Keratinocyte (primary cell): ENCODE measurements around the gene ANKRD39. TPM values are rescaled to one million over a fixed set of nuclear protein-coding genes. Genes with fewer than 3 reads are reported as not detected.

ENCODE experiments used
- DNase-seq: peaks from one replicate; pipeline ENCODE4 v3.0.0-alpha.2; 2011; ENCODE audit warnings: low read depth, missing footprints, low spot score
- FAIRE-seq: peaks from 2 replicates; lab custom pipeline; 2011; peaks lifted over from hg19 to GRCh38; lab: Jason Lieb, UNC
- H2AFZ ChIP-seq: 2 replicates; pipeline ENCODE4 v1.6.0; 2012; ENCODE audit warnings: low read length, control low read depth, inconsistent platforms; ENCODE audit not compliant: control insufficient read depth
- H3K27ac ChIP-seq: 2 replicates; pipeline ENCODE4 v1.5.1; 2011; ENCODE audit warnings: low read length; ENCODE audit not compliant: control insufficient read depth, insufficient read depth
- H3K27me3 ChIP-seq: 3 replicates; pipeline ENCODE4 v1.6.0; 2011; ENCODE audit warnings: low read length; ENCODE audit not compliant: control insufficient read depth, insufficient read depth; ENCODE audit errors: extremely low read depth
- H3K36me3 ChIP-seq, 2 experiments: 2 replicates in 1 of 2; 3 replicates in 1 of 2; pipeline ENCODE4 v1.5.1; 2011; ENCODE audit warnings: low read length in 2 of 2, mild to moderate bottlenecking in 1 of 2; ENCODE audit not compliant: control insufficient read depth in 2 of 2, insufficient read depth in 2 of 2; ENCODE audit errors: extremely low read depth in 1 of 2
- H3K4me1 ChIP-seq: 3 replicates; pipeline ENCODE4 v1.5.1; 2011; ENCODE audit warnings: low read length; ENCODE audit not compliant: control insufficient read depth, insufficient read depth; ENCODE audit errors: extremely low read depth
- H3K4me2 ChIP-seq: 3 replicates; pipeline ENCODE4 v1.6.0; 2011; ENCODE audit warnings: low read depth, low read length; ENCODE audit not compliant: control insufficient read depth, insufficient read depth; ENCODE audit errors: extremely low read depth
- H3K4me3 ChIP-seq, 3 experiments: fragments of 200-600 bp in 1 of 3; sonication (generic) in 1 of 3; 2 replicates in 2 of 3; 3 replicates in 1 of 3; pipeline ENCODE4 v1.5.1; 2011 to 2016; ENCODE audit warnings: low read length in 3 of 3, mild to moderate bottlenecking in 3 of 3, control low read depth in 2 of 3, inconsistent platforms in 1 of 3, low read depth in 1 of 3, mixed read lengths in 1 of 3, mixed run types in 1 of 3, moderate library complexity in 1 of 3; ENCODE audit not compliant: control insufficient read depth in 2 of 3, insufficient read depth in 2 of 3; ENCODE audit errors: extremely low read depth in 1 of 3
- H3K79me2 ChIP-seq: 2 replicates; pipeline ENCODE4 v1.6.0; 2012; ENCODE audit warnings: low read length; ENCODE audit not compliant: control insufficient read depth, insufficient read depth
- H3K9ac ChIP-seq: 3 replicates; pipeline ENCODE4 v1.6.0; 2011; ENCODE audit warnings: low read length; ENCODE audit not compliant: control insufficient read depth, insufficient read depth; ENCODE audit errors: extremely low read depth
- H3K9me1 ChIP-seq: 3 replicates; pipeline ENCODE4 v1.6.0; 2011; ENCODE audit warnings: low read length; ENCODE audit not compliant: control insufficient read depth, insufficient read depth; ENCODE audit errors: extremely low read depth
- H3K9me3 ChIP-seq: 2 replicates; pipeline ENCODE4 v1.5.1; 2012; ENCODE audit warnings: low read depth, low read length; ENCODE audit not compliant: control insufficient read depth
- H4K20me1 ChIP-seq: 3 replicates; pipeline ENCODE4 v1.6.0; 2011; ENCODE audit warnings: low read length; ENCODE audit not compliant: control insufficient read depth, insufficient read depth; ENCODE audit errors: extremely low read depth
- CTCF ChIP-seq, 3 experiments: IDR thresholded peaks in 1 of 3; conservative IDR thresholded peaks in 1 of 3; optimal IDR thresholded peaks in 1 of 3; 2 replicates in 2 of 3; 3 replicates in 1 of 3; pipeline versions ENCODE3 to v1.5.1; 2011; ENCODE audit warnings: low read length in 3 of 3, mild to moderate bottlenecking in 3 of 3, moderate library complexity in 2 of 3, control low read depth in 1 of 3, inconsistent platforms in 1 of 3; ENCODE audit not compliant: insufficient read depth in 2 of 3; ENCODE audit errors: extremely low read depth in 1 of 3
- EZH2 ChIP-seq: IDR thresholded peaks from one replicate; pipeline ENCODE4 v1.6.1; 2012; ENCODE audit warnings: inconsistent platforms, mild to moderate bottlenecking, low read length, moderate library complexity
- dilution Hi-C: fragments of 300-500 bp; cut with MboI; formaldehyde crosslinking; loops from one replicate; pipeline ENCODE4 v1.7.0; 2020; ENCODE audit warnings: low sequenced_read_pairs; ENCODE audit not compliant: extremely low pct_ligation_motif_present
- polyA plus RNA-seq, 5 experiments: library from polyadenylated mRNA; depleted of rRNA in 3 of 5; stranded (reverse) in 3 of 5; stranded (forward) in 1 of 5; unstranded in 1 of 5; fragments of >200 nt; gene quantifications; 1 replicate in 1 of 5; 2 replicates in 3 of 5; 3 replicates in 1 of 5; pipeline versions ENCODE4 v1.2.1 to v1.2.3, GENCODE V29; 2011 to 2012; ENCODE audit warnings: missing spikeins in 2 of 5, low read depth in 1 of 5, low replicate concordance in 1 of 5

ANKRD39 gene
- polyA plus RNA-seq, 1 donor (not counting 4 experiments of a cell fraction or from before 2014, with no cell fraction given): 7.2 TPM

DNA sequence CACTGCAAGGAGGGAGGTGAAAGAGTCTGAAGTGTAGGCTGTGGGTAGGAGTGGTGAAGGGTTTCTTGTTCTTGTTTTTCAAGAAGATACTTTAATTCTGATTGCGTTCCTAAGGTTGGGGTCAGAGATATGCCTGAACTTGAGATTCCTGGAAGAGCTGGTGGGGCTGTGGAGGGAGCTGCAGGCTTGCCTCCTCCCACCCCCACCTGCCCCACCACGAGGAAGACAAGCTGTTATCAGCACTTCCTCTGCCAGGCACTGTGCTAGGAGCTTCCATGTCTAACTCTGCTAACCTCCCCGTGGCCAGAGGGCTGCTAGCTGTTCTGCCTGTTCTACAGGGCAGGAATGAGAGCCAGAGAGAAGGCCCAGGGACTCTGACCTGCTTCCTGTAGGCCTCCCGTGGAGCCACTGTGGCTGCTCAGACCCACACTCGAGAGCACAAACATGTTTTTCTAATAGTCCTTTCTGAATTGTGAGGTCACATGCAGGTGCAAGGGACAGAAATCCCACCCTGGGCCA, 27.7 kb downstream of the ANKRD39 start:
- Histone ChIP-seq H4K20me1 (no peaks in the 10 kb centered on the region), H3K4me3 (no peak overlapping the region), H3K4me2 (no peak overlapping the region), H2AFZ (no peak overlapping the region), H3K27me3 (no peaks in the 10 kb centered on the region), H3K9ac (no peak overlapping the region), H3K79me2 (no peaks in the 10 kb centered on the region), H3K9me1 (no peaks in the 10 kb centered on the region), H3K9me3 (no peaks in the 10 kb centered on the region), H3K27ac (no peak overlapping the region), H3K36me3 (peaks cover 6 to 20% of the 10 kb centered on the region in 2 experiments), H3K4me1 (no peaks in the 10 kb centered on the region)
- dilution Hi-C loops: no loop called here
- TF ChIP-seq CTCF (optimal IDR thresholded peaks at IDR 0.05 in 1 of 3, IDR thresholded peaks at IDR 0.05 in 1 of 3, conservative IDR thresholded peaks at IDR 0.05 in 1 of 3; ENCODE audit: extremely low read depth in 1 of 3, insufficient read depth in 2 of 3, low read length in 3 of 3) (no peak), EZH2 (no peak)
- no peak for DNase-seq
- FAIRE-seq: no peak

- DNase-seq: no peak
- no peak for FAIRE-seq
- no peak overlapping the region for H3K4me3 ChIP-seq
- no peak for TF ChIP-seq EZH2
- no peak for TF ChIP-seq CTCF (optimal IDR thresholded peaks at IDR 0.05 in 1 of 3, IDR thresholded peaks at IDR 0.05 in 1 of 3, conservative IDR thresholded peaks at IDR 0.05 in 1 of 3; ENCODE audit: extremely low read depth in 1 of 3, insufficient read depth in 2 of 3, low read length in 3 of 3)
- H3K27me3 ChIP-seq: no peaks in the 10 kb centered on the region
- no peaks in the 10 kb centered on the region for H4K20me1 ChIP-seq
- H3K9me3 ChIP-seq: no peaks in the 10 kb centered on the region
- dilution Hi-C loops: no loop called here
- no peak overlapping the region for H3K9ac ChIP-seq
- H2AFZ ChIP-seq: no peak overlapping the region
- no peak overlapping the region for H3K4me2 ChIP-seq
- no peaks in the 10 kb centered on the region for H3K9me1 ChIP-seq
- H3K27ac ChIP-seq: no peak overlapping the region
- no peaks in the 10 kb centered on the region for H3K4me1 ChIP-seq
- H3K79me2 ChIP-seq: no peaks in the 10 kb centered on the region
- H3K36me3 ChIP-seq: peaks cover 6 to 20% of the 10 kb centered on the region in 2 experiments
These were observed 28.9 kb downstream of the ANKRD39 start for GRCh38 chr2:96828874-96829273.
